Measurements from ENCODE around the gene PKMYT1. TPM values are rescaled to one million over a fixed set of nuclear protein-coding genes. Genes with fewer than 3 reads are reported as not detected.
"Not testable (repeated sequence)": the region's sequence is repeated elsewhere in the genome, so short reads cannot be mapped to it uniquely, and the experiment has no call there.

PKMYT1 gene
- total and polyA plus RNA-seq, 2 experiments from 2014 or later: 7.7 to 21.0 TPM

GRCh38 chr16:2949705-2950352, 30.4 kb downstream of the PKMYT1 start:
- Histone ChIP-seq H4K20me1 (ENCODE audit: insufficient read depth, poor library complexity, severe bottlenecking) (no peaks in the 10 kb centered on the region), H3K27ac (no peak overlapping the region), H3K4me2 (no peak overlapping the region), H3K4me1 (ENCODE audit: insufficient read depth) (no peaks in the 10 kb centered on the region), H3K9me2 (replicated peaks; ENCODE audit: insufficient read depth) (no peaks in the 10 kb centered on the region), H3K27me3 (no peaks in the 10 kb centered on the region), H3K4me3 (no peak overlapping the region), H3K79me2 (no peaks in the 10 kb centered on the region), H3K36me3 (replicated peaks; ENCODE audit: insufficient read depth, low read depth) (no peaks in the 10 kb centered on the region), H2AFZ (no peak overlapping the region), H3K9me3 (ENCODE audit: low read depth) (no peaks in the 10 kb centered on the region)
- no peak for TF ChIP-seq EZH2 (IDR thresholded peaks at IDR 0.05; ENCODE audit: borderline replicate concordance)
- no peak for TF ChIP-seq EZH2phosphoT487 (IDR thresholded peaks at IDR 0.05; ENCODE audit: low read depth, severe bottlenecking, unreplicated experiment)
- no peak for TF ChIP-seq CTCF (IDR thresholded peaks at IDR 0.05; ENCODE audit: poor library complexity)
- WGBS (ENCODE audit: low lambda C conversion rate, missing lambda C conversion rate): 95% methylated on average over 19 of the region's 19 CpGs
- DNase-seq (ENCODE audit: low spot score): no peak

- Histone ChIP-seq H3K27ac (no peak overlapping the region), H3K79me2 (no peaks in the 10 kb centered on the region), H3K4me3 (no peak overlapping the region), H3K4me2 (no peak overlapping the region), H3K27me3 (no peaks in the 10 kb centered on the region), H3K9me3 (ENCODE audit: low read depth) (no peaks in the 10 kb centered on the region), H3K36me3 (replicated peaks; ENCODE audit: insufficient read depth, low read depth) (no peaks in the 10 kb centered on the region), H2AFZ (no peak overlapping the region), H4K20me1 (ENCODE audit: insufficient read depth, poor library complexity, severe bottlenecking) (no peaks in the 10 kb centered on the region), H3K4me1 (ENCODE audit: insufficient read depth) (no peaks in the 10 kb centered on the region), H3K9me2 (replicated peaks; ENCODE audit: insufficient read depth) (no peaks in the 10 kb centered on the region)
- TF ChIP-seq EZH2phosphoT487 (IDR thresholded peaks at IDR 0.05; ENCODE audit: low read depth, severe bottlenecking, unreplicated experiment) (no peak), EZH2 (IDR thresholded peaks at IDR 0.05; ENCODE audit: borderline replicate concordance) (no peak), CTCF (IDR thresholded peaks at IDR 0.05; ENCODE audit: poor library complexity) (no peak)
- WGBS (ENCODE audit: low lambda C conversion rate, missing lambda C conversion rate): 95% methylated on average over 36 of the region's 36 CpGs
- no peak for DNase-seq (ENCODE audit: low spot score)
Measured at GRCh38 chr16:2948807-2949704, 31.2 kb downstream of the PKMYT1 start.

DNA sequence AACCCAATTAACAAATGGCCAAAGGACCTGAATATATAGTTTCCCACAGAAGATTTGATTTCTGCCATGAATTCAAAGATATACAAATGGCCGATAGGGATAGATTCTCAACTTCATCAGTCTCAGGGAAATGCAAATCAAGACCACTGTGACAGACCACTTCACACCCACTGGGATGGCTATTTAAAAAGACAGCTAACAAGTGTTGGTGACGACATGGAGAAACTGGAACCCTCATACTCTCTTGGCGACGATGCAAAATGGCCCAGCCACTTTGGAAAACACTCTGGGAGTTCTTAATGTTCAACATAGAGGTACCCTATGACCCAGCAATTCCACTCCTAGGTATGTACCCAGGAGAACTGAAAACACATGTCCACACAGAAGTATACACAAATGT, 33.6 kb downstream of the PKMYT1 start:
- H3K36me3 ChIP-seq (replicated peaks; ENCODE audit: insufficient read depth, low read depth): no peaks in the 10 kb centered on the region
- no peaks in the 10 kb centered on the region for H3K9me2 ChIP-seq (replicated peaks; ENCODE audit: insufficient read depth)
- no peaks in the 10 kb centered on the region for H4K20me1 ChIP-seq (ENCODE audit: insufficient read depth, poor library complexity, severe bottlenecking)
- DNase-seq (ENCODE audit: low spot score): no peak
- H2AFZ ChIP-seq: no peak overlapping the region
- no peak overlapping the region for H3K27ac ChIP-seq
- TF ChIP-seq CTCF (IDR thresholded peaks at IDR 0.05; ENCODE audit: poor library complexity) (no peak), EZH2 (IDR thresholded peaks at IDR 0.05; ENCODE audit: borderline replicate concordance) (no peak), EZH2phosphoT487 (IDR thresholded peaks at IDR 0.05; ENCODE audit: low read depth, severe bottlenecking, unreplicated experiment) (no peak)
- H3K4me3 ChIP-seq: no peak overlapping the region
- no peak overlapping the region for H3K4me2 ChIP-seq
- H3K9me3 ChIP-seq (ENCODE audit: low read depth): no peaks in the 10 kb centered on the region
- H3K4me1 ChIP-seq (ENCODE audit: insufficient read depth): no peaks in the 10 kb centered on the region
- no peaks in the 10 kb centered on the region for H3K27me3 ChIP-seq
- WGBS (ENCODE audit: low lambda C conversion rate, missing lambda C conversion rate): 95% methylated on average over 4 of the region's 4 CpGs
- H3K79me2 ChIP-seq: no peaks in the 10 kb centered on the region

GRCh38 chr16:2943716-2944115, 36.5 kb downstream of the PKMYT1 start:
- H3K27ac ChIP-seq; H3K9me3 ChIP-seq (ENCODE audit: low read depth); H3K9me2 ChIP-seq (replicated peaks; ENCODE audit: insufficient read depth); H3K4me2 ChIP-seq; H3K4me1 ChIP-seq (ENCODE audit: insufficient read depth); DNase-seq (ENCODE audit: low spot score); H4K20me1 ChIP-seq (ENCODE audit: insufficient read depth, poor library complexity, severe bottlenecking); H3K27me3 ChIP-seq; H3K36me3 ChIP-seq (replicated peaks; ENCODE audit: insufficient read depth, low read depth); H2AFZ ChIP-seq; H3K79me2 ChIP-seq; H3K4me3 ChIP-seq: not testable (repeated sequence)
- 96% methylated on average over 12 of the region's 12 CpGs for WGBS (ENCODE audit: low lambda C conversion rate, missing lambda C conversion rate)

Data from hepatocyte (in vitro differentiated cells).